Dermis microvascular lymphatic vessel endothelial cell (primary cell): ENCODE measurements around the gene RIPPLY3. TPM values are rescaled to one million over a fixed set of nuclear protein-coding genes. Genes with fewer than 3 reads are reported as not detected.
"Not testable (repeated sequence)": the region's sequence is repeated elsewhere in the genome, so short reads cannot be mapped to it uniquely, and the experiment has no call there.

Experiments used
- DNase-seq, 2 donors: peaks; one replicate each; pipeline versions ENCODE4 v3.0.0 to v3.0.0-alpha.2; 2010; ENCODE audit warnings: low read depth in 2 of 2
- total RNA-seq: library from RNA; depleted of rRNA; stranded (reverse); fragments of >200 nt; gene quantifications from 2 replicates; pipeline ENCODE4 v1.2.1, GENCODE V29; 2014

RIPPLY3 gene
- total RNA-seq, 1 donor from 2014 or later, result under 0.01 TPM

DNA sequence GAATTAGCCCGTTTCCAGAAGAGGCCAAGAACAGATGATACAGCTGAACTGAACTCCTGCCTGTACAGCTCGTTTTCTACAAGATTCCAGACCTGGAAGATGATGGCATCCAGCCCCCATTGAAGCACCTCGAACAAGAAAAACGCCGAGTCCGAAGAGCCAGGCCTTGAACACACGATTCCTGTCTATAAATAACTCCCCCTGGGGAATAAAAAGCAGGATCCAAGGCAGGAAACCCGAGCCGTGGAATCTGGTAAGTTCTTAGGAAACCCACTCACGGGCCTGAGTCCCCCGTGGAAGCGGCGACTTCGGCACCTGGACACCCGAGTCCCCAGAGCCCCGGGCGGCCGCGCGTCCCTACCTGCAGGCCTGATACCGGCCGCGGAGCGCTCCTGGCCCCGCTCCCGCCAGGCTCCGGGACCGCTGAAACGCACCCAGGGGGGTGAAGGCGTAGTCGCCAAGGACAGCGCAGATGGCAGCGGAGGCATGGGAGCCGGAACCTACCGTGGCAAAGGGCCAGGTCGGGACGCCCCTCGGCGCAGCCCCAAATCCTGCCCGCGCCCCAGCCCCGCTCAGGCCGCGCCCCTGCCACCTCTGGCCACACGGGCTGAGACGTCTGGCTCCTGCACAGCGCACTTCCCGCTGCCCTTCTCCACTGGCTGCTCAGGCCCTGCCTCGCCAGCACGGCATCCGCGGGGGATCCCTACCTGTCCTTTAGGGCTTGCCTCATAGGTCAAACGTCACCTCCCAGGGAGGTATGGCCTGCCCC is 26.0 kb upstream of the RIPPLY3 start:
- peak in 1 of 2 donors; percentile 13 for DNase-seq

DNA sequence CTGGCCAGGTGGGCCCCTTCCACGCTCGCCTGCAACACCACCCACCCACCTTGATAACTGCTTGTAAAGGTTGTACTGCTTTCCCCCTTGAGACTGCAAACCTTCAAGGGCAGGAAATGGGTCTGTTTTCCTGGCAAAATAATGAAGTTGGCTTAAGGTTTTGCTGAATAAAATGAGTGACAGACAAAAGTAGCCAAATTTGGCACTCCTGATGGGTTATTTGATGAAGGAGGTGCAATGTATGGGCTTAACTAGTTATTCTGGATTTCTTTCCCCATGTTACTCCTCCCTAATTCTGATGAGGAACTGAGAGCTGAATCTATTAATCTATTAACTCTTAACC is 25.5 kb upstream of the RIPPLY3 start:
- no peak for DNase-seq

DNA sequence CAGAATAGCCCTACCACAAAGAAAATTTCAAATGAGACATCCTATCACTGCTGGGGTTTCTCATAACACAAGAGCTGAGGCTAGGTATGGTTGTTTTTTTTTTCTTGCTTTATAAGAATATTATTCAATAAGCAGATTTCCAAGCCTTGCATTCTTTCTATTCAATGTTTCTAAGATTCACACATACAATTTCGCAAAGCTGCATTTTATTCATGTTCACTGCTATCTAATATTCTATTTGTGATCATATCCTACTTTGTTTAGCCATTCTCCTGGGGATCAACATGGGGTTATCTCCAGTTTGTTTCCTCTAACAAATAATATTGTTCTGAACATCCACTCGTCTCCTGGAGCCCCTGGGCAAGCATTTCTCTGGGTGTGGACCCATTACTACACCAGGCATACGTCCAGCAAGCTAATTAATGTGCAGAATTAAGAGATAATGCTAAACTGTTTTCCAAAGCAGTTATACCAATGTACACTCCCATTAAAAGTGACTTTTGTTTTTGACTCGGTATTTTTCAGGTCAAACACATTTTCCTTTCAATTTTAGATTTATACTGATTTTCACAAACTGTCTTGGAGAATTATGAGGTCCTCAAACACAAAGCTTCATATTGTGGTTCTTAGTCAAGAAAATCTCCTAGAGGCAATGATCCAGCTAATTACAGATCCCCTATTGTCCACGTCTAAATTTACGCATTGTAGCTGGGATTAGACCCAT is 24.4 kb upstream of the RIPPLY3 start:
- DNase-seq, result no peak

DNA sequence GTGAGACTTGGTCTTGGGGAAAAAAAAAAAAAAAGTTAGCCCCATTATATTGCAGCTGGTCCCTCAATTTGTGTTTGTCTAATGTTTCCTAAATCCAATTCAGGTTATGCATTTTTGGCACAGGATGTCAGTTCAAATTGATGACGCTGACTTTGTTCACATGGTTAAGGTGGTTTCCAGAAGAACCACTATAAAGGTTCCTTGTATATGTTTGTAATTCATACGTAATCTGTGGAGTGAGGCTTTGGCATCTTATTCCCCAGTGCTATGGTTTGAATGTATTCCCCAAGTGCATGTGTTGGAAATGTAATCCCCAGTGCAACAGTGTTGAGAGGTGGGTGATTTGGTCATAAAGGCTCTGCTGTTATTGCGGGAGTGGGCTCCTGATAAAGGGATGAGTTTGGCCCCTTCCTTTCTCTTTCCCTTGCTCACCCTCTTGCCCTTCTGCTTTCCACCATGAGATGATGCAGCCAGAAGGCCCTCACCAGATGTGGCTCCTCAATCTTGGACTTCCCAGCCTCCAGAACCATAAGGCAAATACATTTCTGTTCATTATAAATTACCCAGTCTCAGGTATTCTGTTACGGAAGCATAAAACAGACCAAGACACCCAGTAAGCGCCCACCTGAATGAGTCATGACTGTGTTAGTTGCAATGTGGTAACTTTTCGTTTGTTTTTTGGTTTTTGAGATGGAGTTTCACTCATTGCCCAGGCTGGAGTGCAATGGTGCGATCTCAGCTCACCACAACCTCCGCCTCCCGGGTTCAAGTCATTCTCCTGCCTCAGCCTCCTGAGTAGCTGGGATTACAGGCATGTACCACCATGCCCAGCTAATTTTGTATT is 20.5 kb upstream of the RIPPLY3 start:
- no peak for DNase-seq

DNA sequence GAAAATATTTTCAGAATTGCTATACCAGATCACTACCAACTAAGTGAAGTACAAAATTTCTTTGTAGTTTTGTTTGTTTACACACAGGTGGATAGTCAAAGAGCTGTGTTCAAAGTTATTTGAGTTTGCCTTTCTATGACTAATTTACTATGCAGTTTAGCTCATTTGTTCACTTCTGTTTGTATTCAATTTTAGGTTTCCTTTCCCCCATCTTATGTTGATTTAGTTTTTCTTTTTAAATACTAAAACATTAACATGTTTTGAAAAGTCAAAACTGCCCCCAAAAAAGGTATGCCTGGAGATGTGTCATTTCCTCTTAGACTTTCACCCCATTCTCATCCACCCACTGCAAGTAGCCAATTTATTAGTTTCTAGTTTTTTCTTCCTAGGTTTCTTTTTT is 18.7 kb upstream of the RIPPLY3 start:
- DNase-seq, result no peak

DNA sequence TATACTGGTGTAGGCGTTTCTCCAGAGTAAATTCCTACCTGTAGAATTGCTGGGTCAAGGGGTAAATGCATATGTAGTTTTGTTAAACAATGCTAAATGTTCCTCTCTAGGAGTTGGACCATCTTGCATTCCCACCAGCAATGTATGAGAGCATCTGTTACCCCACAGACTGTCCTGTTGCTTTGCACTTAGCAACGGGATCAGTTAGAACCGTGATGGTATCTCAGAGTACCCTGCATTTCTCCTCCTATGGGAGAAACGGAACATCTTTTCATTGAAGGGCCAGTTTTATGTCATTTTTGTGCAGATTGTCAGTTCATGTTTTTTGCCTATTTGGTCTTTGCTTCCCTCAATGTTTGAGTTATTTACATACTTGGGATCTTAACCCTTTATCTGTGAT is 18.0 kb upstream of the RIPPLY3 start:
- DNase-seq, result no peak

DNA sequence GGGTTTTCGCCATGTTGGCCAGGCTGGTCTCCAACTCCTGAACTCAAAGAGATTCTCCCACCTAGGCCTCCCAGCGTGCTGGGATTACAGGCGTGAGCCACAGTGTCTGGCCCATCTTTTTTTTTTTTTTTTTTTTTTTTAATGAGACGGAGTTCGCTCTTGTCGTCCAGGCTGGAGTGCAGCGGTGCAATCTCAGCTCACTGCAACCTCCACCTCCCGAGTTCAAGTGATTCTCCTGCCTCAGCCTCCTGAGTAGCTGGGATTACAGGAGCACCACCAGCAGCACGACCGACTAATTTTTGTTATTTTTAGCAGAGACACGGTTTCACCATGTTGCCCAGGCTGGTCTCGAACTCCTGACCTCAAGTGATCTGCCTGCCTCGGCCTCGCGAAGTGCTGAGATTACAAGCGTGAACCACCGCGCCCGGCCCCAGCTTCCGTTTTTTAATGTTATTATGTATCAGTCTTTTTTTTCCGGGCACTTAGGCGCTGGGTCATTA is 17.3 kb upstream of the RIPPLY3 start:
- not testable (repeated sequence) for DNase-seq

DNA sequence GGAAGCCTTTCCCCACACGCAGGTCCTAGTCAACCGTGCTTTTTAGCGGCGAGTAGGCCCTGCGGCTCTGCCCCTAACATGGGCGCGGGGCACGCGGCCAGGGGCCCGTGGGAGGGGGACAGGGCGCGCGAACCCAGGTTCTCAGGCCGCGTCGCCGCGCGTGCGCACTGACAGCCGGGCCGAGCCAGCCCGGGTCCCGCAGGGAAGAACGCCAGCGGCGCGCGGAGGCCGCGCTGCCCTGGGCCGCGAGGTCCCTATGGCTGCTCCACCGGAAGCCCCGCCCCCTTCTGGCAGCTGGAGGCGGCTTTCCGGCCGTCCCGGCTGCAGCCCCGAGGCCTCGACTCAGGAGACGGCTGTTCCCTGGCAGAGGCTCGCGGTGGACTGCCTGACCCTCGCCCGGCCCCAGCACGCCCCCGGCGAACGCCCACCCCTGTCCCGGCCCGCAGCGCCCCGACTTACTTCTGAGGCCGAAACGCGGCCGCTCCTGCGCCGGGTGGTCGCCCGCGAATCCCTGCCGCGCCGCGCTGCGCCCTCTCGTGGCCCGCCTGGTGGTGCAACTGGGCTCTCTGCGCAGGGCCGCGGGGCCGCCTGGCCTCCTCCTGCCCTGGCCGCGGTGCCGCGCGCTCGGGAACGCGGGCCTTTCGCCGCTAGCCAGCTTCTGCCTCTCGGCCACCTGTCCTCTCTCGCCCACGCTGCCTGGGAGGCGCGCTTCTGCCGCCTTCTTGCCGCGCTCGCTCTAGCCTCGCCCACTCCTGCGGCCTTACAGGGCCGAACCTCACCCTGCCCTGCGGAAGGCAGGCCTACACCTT is 16.6 kb upstream of the RIPPLY3 start:
- peak; percentile 85 to 93 for DNase-seq

DNA sequence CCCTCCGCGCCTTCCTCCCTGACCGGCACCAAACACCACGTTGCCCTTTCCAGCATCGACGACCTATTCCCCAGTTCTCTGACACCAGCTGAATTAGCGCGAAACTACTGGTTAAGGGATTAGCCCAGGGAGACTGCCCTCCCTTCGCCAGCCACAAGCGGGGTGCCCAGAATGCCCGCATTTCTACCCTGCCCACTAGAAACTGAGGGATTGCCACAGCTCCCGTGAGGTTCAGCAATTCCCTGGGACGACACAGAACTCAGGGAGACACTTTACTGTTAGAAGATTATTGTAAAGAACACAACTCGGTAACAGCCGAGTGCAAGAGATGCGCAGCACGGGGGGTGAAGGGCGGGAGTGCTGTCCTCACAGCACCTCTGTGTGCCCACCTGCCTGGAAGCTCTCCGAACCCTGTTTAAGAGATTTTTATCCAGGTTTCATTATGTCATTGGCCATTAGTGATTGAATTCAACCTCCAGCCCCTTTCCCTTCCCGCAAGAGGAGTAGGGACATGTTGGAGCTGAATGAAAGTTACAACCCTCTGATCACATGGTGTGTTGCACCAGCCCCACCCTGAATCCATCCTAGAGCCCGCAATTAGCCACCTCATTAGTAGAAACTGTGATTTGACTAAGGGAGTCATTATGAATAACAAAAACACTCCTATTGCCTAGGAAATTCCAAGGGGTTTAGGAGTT is 15.8 kb upstream of the RIPPLY3 start:
- no peak for DNase-seq

DNA sequence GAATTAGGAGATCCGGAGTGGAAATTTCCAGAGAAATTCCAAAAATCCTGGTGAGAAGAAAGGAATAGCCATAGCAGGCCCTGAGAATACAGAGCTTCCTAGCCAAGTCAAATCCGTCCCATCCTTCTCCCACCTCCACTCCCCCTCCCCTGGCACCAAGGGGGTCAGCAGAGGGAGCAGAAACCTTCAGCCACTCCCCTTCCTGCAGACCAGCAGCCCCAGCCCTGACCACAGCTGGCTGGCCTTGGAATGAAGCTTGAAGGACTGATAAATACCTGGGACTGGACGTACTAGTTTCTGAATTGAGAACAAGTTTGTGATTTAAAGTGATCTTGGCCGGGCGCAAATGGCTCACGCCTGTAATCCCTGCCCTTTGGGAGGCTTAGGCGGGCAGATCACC is 13.8 kb upstream of the RIPPLY3 start:
- DNase-seq, result no peak

DNA sequence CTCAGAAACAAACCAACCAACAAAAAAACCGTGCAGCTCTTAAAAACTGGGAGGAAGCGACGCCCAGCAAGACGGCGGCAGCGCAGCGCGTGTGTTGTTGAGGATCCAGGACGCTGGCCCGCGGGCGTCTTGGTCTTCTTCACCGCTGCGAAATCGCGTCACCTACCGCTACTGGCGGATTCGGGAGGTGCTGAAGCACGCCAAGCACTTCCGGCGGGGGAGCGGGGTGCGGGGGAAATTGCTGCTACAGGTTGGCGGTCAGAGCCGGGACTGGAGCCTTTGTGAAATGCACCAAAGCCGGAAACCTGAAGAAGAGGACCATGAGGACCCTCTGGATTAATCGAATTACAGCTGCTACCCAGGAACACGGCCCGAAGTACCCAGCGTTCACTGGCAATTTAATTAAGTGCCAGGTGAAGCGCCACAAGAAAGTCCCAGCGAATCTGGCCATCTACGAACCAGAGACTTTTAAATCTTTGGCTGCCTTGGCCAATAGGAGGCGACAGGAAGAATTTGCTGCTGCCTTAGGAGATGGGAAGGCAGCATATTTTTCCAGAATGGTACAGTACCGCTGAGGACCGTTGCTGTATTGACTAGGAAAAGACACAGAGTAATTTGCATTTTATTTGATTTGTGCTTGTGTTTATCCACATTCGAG is 11.9 kb upstream of the RIPPLY3 start:
- DNase-seq, result no peak

DNA sequence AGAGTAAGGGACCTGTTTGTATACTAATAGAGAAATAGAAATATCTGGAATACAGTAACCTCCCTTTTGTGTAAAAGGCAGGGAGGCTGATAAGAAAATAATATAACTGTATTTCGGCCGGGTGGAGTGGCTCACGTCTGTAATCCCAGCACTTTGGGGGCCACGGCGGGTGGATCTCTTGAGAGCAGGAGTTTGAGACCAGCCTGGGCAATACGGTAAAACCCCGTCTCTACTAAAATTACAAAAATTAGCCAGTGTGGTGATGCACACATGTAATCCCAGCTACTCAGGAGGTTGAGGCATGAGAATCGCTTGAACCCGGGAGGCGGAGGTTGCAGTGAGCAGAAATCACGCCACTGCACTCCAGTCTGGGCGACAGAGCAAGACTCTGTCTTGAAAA is 11.2 kb upstream of the RIPPLY3 start:
- DNase-seq, result not testable (repeated sequence)

DNA sequence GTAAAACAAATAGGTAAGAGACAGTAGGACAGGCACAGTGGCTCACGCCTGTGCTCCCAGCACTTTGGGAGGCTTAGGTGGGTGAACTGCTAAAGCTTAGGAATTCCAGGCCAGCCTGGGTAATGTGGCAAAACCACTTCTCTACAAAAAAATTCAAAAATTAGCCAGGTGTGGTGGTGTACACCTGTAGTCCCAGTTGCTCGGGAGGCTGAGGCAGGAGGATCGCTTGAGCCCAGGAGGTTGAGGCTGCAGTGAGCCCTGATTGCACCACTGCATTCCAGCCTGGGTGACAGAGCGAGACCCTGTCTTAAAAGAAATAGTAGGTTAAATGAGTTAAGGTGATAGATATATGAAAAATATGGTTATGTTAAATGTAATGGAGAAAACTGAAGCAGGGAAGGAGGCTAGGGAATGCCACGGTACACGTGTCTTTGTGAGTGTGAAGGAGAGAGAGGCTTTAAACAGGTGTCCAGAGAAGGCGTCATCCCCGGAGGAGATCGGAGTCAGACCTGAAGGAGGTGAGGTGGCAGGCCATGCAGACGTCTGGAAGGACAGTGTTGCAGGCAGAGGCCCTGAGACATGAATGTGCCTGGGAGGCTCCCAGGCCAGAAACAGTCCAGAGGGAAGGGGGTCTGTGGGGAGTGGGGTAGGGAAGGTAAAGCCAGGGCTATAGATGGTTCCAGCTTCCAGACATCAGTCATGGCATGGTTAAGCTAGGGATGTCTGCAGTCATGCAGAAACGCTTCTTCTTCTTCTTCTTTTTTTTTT is 7.2 kb upstream of the RIPPLY3 start:
- no peak for DNase-seq

DNA sequence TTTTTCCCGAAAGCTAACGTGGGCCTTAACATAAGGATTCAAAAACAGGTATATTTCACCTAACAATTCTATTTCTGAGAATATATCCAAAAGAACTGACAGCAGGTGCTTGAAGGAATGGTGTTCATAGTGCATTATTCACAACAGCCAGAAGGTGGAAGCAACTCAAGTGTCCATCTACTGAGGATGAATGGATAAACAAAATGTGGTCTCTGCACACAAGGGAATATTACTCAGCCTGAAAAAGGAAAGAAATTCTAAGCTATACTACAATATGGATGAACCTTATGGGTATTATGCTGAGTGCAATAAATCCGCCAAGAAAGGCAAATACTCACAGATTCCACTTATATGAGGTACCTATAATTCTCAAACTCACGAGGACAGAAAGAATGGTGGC is 6.1 kb upstream of the RIPPLY3 start:
- no peak for DNase-seq

DNA sequence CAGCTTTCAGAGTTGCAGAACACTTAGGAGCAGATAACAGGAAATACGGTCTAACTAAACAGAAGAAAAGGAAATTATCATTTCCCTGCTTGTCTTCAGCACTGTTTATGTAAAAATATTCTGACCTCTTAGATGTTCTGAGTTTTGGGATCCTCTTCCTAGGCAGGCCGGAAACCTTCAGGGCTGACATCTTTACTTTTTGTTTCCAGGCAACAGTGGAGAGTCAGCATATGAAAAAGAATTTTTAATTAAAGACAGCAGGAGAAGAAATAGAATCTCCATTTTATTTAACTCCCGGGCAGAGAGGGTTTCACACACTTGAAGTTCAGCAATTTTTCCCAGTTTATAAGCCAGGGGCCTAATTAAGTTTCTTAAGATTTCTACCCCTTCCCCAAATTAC is 5.1 kb upstream of the RIPPLY3 start:
- DNase-seq, result no peak

DNA sequence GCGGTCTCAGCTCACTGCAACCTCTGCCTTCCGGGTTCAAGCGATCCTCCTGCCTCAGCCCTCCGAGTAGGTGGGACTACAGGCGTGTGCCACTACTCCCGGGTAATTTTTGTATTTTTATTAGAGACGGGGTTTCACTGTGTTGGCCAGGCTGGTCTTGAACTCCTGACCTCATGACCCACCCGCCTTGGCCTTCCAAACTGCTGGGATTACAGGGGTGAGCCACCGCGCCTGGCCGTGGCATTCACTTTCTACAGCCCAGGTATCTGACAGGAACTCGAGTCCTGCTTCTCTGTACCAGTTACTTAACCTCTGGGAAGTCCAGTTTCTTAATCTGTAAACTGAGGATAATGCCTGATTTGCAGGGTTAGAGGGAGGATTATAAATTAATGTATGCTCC is 3.7 kb upstream of the RIPPLY3 start:
- not testable (repeated sequence) for DNase-seq

DNA sequence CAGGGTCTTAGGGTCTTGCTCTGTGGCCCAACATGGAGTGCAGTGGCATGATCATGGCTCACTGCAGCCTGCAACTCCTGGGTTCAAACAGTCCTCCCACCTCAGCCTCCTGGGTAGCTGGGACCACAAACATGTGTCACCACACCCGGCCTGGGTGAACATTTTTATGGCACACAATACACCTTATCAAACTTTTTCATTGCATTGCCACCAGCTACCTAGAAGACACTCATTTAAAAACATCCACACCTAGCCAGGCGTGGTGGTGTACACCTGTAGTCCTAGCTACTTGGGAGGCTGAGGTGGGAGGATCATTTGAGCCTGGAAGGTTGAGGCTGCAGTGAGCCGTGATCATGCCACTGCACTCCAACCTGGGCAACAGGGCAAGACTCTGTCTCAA is 2.6 kb upstream of the RIPPLY3 start:
- not testable (repeated sequence) for DNase-seq

DNA sequence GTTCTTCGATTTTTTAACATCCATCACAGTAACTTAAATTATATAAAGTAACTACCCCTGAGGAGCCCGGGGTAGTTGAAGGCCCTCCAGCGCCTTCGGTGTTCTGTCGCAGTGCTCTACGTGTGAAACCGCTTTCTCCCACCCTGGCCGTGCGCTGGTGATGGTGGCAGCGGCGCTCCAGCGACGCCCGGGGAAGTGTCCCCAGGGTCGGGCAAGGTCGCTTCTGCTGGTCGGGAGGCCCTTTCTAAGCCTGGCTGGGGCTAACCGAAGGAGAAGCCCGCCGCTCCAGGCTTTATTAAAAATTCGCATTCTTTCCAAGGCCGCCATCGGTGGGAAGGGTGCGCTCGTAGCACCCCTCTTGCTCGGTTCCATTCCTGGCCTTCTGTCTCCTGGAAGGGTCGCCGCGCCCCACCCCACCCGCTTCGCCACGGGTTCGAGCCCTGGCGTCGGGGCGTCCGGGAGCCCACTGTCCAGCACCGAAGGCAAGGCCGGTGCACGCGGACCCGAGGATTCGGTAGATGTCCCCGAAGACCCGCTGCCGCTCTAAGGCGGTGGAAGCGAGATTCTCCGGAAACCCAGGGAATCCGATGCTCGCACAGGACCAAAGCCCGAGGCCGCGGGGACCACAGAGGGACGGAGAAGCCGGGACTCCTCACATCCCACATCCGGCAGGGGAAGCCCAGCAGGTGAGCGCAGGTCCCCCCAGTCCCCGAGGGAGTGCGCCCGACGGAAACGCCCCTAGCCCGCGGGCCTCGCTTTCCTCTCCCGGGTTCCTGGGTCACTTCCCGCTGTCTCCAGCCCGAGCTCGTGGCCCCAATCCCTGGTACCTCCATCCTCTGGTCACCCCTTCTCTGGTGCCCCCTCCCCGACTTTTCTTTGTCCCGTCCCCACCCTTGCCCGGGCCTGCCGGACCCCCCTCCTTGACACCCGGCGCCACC is 685 bp upstream of the RIPPLY3 start:
- no peak for DNase-seq
